Liver (tissue), 9 donors: ENCODE measurements around the gene HEPHL1. TPM values are rescaled to one million over a fixed set of nuclear protein-coding genes. Genes with fewer than 3 reads are reported as not detected.

Experiments used
- DNase-seq: peaks from one replicate; pipeline ENCODE4 v3.0.0-alpha.2; 2017; ENCODE audit warnings: low spot score
- H3K27ac ChIP-seq, 2 donors: one replicate each; pipeline ENCODE4 v1.7.0; 2013; ENCODE audit warnings: inconsistent platforms in 2 of 2, low read length in 2 of 2, control low read depth in 1 of 2, low read depth in 1 of 2, mild to moderate bottlenecking in 1 of 2
- H3K27me3 ChIP-seq, 4 donors: one replicate each; pipeline versions ENCODE4 v1.6.1 to v1.7.0; 2013; ENCODE audit warnings: low read length in 3 of 4, inconsistent platforms in 1 of 4, mild to moderate bottlenecking in 1 of 4, moderate library complexity in 1 of 4; ENCODE audit not compliant: control insufficient read depth in 4 of 4, insufficient read depth in 4 of 4
- H3K36me3 ChIP-seq, 4 donors: one replicate each; pipeline versions ENCODE4 v1.6.1 to v1.7.0; 2013; ENCODE audit warnings: low read length in 3 of 4, mild to moderate bottlenecking in 3 of 4, low read depth in 1 of 4, moderate library complexity in 1 of 4; ENCODE audit not compliant: control insufficient read depth in 4 of 4, insufficient read depth in 3 of 4
- H3K4me1 ChIP-seq, 4 donors: one replicate each; pipeline versions ENCODE4 v1.6.1 to v1.7.0; 2013; ENCODE audit warnings: low read length in 3 of 4, mild to moderate bottlenecking in 3 of 4, moderate library complexity in 1 of 4; ENCODE audit not compliant: control insufficient read depth in 4 of 4, insufficient read depth in 4 of 4
- H3K4me3 ChIP-seq, 3 donors: one replicate each; pipeline versions ENCODE4 v1.6.1 to v1.7.0; 2013; ENCODE audit warnings: low read length in 3 of 3, control low read depth in 1 of 3, low read depth in 1 of 3, mild to moderate bottlenecking in 1 of 3
- H3K9ac ChIP-seq, 2 donors: one replicate each; pipeline ENCODE4 v1.7.0; 2013; ENCODE audit warnings: low read length in 2 of 2, mild to moderate bottlenecking in 2 of 2, moderate library complexity in 2 of 2, control low read depth in 1 of 2, low read depth in 1 of 2
- H3K9me3 ChIP-seq, 4 donors: one replicate each; pipeline versions ENCODE4 v1.6.1 to v1.7.0; 2013; ENCODE audit warnings: low read length in 3 of 4; ENCODE audit not compliant: control insufficient read depth in 4 of 4
- ATF3 ChIP-seq: IDR thresholded peaks from 2 replicates; pipeline ENCODE4 v1.6.1; 2016; ENCODE audit warnings: antibody characterized with exemption
- CTCF ChIP-seq: fragments of 150-350 bp; IDR thresholded peaks from 2 replicates; pipeline ENCODE4 v1.5.1; 2017; ENCODE audit warnings: improper control_type of control experiment, low read depth, low read length; ENCODE audit not compliant: missing input control
- EGR1 ChIP-seq, 2 donors: IDR thresholded peaks; 2 replicates each; pipeline ENCODE4 v1.6.1; 2016 to 2018; ENCODE audit warnings: antibody characterized with exemption in 2 of 2, low read depth in 2 of 2
- FOXA1 ChIP-seq: IDR thresholded peaks from 2 replicates; pipeline ENCODE4 v1.6.1; 2016; ENCODE audit warnings: antibody characterized with exemption
- HNF4A ChIP-seq, 2 donors: conservative IDR thresholded peaks; 2 replicates each; pipeline ENCODE4 v1.6.1; 2016; ENCODE audit warnings: antibody characterized with exemption in 2 of 2, mild to moderate bottlenecking in 2 of 2
- NR2F2 ChIP-seq: IDR thresholded peaks from 2 replicates; pipeline ENCODE4 v1.6.1; 2016; ENCODE audit warnings: antibody characterized with exemption
- RAD21 ChIP-seq, 2 donors: IDR thresholded peaks; 2 replicates each; pipeline ENCODE4 v1.6.1; 2016; ENCODE audit warnings: antibody characterized with exemption in 2 of 2, mild to moderate bottlenecking in 2 of 2
- REST ChIP-seq: IDR thresholded peaks from 2 replicates; pipeline ENCODE4 v1.6.1; 2016; ENCODE audit warnings: antibody characterized with exemption, mild to moderate bottlenecking
- SP1 ChIP-seq: IDR thresholded peaks from 2 replicates; pipeline ENCODE4 v1.6.1; 2018; ENCODE audit warnings: antibody characterized with exemption, mild to moderate bottlenecking
- YY1 ChIP-seq: IDR thresholded peaks from 2 replicates; pipeline ENCODE4 v1.6.1; 2016; ENCODE audit warnings: antibody characterized with exemption, mild to moderate bottlenecking
- ZBTB33 ChIP-seq: IDR thresholded peaks from 2 replicates; pipeline ENCODE4 v1.6.1; 2016; ENCODE audit warnings: antibody characterized with exemption
- WGBS: extraction: QIAGEN DNeasy Blood & Tissue Kit; methylation state at CpG from one replicate; pipeline ENCODE4 v1.1.7; 2013; 5-methylcytosine and 5-hydroxymethylcytosine counted together
- polyA plus RNA-seq, 2 donors: library from polyadenylated mRNA; stranded (reverse) in 1 of 2; unstranded in 1 of 2; fragments of 200-250 nt in 1 of 2; fragments of >200 nt in 1 of 2; fragmentation: Nextera tagmentation in 1 of 2; extraction: Ambion mirVana in 1 of 2; gene quantifications; one replicate each; pipeline versions ENCODE4 v1.2.1 to v1.2.3, GENCODE V29; 2013 to 2015
- total RNA-seq, 2 donors: library from RNA; depleted of rRNA; stranded (reverse); fragments of >200 nt; gene quantifications; one replicate each; pipeline ENCODE4 v1.2.3, GENCODE V29; 2014
- donor health status: healthy.
- donor health status: healthy.
- donor health status: healthy.
- donor health status: healthy.
- donor health status: healthy.

The HEPHL1 gene
- total and polyA plus RNA-seq, 4 donors = 0.19 TPM; not detected in 3

- H3K27ac ChIP-seq = no peak overlapping the region
- H3K36me3 ChIP-seq = no peaks in the 10 kb centered on the region
- DNase-seq = no peak
- peaks cover 2 to 14% (median 11%) of the 10 kb centered on the region in 4 donors for H3K4me1 ChIP-seq
- no peak overlapping the region for H3K4me3 ChIP-seq
- H3K9ac ChIP-seq = no peak overlapping the region
- H3K9me3 ChIP-seq = no peaks in the 10 kb centered on the region
- TF ChIP-seq REST = no peak
- 96% methylated on average over 6 of the region's 6 CpGs for WGBS
- no peaks in the 10 kb centered on the region for H3K27me3 ChIP-seq
Measured at GRCh38 chr11:94120946-94121345, 99.8 kb downstream of the HEPHL1 start.

- Histone ChIP-seq H3K36me3 (no peaks in the 10 kb centered on the region), H3K9ac (no peak overlapping the region), H3K9me3 (no peaks in the 10 kb centered on the region), H3K4me1 (peaks cover 4 to 25% (median 14%) of the 10 kb centered on the region in 4 donors), H3K27ac (no peak overlapping the region), H3K27me3 (no peaks in the 10 kb centered on the region), H3K4me3 (no peak overlapping the region)
- WGBS = 95% methylated on average over 8 of the region's 8 CpGs
- TF ChIP-seq HNF4A (conservative IDR thresholded peaks at IDR 0.05) (no peak), RAD21 (IDR thresholded peaks at IDR 0.05) (no peak), REST (no peak), CTCF (no peak), NR2F2 (no peak), YY1 (no peak), ATF3 (no peak), SP1 (no peak), ZBTB33 (no peak), EGR1 (IDR thresholded peaks at IDR 0.05; ENCODE audit: low read depth in 2 of 2) (no peak), FOXA1 (no peak)
- no peak for DNase-seq
Measured at GRCh38 chr11:94125407-94126115, 104.4 kb downstream of the HEPHL1 start.
